ENCODE measurements around the gene RABGGTA.

Gene RABGGTA

DNA sequence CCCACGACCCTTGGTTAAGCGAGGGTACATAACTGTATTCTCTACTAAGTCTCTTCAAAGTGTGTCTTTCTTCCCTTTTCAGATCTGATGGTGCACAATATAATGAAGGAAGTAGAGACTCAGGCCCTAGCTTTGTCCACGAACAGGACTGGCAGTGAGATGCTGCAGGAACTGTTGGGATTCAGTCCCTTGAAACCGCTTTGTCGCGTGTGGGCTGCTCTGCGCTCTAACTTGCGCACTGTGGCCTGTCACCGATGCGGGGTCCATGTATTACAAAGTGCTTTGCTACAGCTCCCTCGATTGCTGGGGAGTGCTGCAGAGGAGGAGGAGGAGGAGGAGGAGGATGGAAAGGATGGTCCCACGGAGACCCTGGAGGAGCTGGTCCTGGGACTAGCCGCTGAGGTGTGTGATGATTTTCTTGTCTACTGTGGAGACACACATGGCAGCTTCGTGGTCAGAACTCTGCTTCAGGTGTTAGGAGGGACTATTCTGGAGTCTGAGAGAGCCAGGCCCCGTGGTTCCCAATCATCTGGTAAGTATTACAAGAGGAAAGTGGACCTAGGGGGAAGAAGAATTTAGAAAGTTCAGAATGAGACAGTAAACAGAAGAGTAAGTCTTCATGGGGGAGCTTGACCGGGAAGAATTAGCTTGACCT, 29.1 kb upstream of the RABGGTA start:
- DNase-seq: no peak

DNA sequence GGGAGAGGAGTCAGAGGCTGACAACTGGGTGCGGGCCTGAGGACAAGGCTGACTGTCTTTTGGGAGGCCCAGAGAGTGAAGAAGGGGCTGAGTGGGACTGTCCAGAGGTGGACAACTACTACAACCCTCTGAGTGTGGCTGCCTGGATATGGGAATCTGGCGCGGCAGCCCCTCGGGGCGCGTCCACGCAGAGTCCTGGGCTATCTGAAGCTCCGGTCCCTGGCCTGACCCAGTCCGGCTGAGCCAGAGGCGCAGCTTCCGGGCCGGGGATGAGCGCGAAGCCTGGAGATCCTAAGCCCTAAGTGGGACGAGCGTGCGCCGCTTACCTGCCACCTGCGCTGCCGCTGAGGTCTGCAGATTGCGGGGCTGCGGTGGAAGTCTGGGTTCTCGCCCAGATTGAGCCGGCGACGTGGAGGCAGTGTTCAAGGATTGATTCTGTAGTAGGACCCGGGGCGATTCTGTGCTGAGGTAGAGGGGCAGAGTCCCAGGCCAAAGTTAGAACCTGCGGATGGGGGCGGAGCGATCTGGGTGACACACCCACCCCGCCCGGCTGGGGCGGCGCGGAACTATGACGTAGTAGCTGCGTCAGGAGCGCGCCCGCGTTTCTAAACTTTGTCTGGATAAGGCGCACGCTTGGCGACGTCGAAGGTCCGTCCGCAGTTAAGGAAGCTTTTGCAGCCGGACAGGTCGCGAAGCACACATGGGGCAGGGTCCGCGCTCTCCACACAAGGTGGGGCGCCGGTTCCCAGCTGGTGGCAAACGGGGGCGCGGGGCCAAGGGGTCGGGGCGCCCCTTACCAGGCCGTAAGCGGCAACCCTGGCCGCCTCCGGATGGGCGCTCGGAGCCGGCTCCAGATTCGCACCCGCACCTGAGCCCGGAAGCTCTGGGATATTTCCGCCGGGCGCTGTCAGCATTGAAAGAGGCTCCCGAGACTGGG, 28.1 kb upstream of the RABGGTA start, which contains the start of the genes DHRS1 and NOP9:
Gene DHRS1 (minus strand): TSS at position 526 of the 937 bp plus-strand sequence. CDS start 674 bp downstream, outside the sequence.
Gene NOP9 (plus strand): TSS at position 596 of the 937 bp plus-strand sequence. CDS start 105 bp downstream, at position 701.
- peak; percentile 92 for DNase-seq

DNA sequence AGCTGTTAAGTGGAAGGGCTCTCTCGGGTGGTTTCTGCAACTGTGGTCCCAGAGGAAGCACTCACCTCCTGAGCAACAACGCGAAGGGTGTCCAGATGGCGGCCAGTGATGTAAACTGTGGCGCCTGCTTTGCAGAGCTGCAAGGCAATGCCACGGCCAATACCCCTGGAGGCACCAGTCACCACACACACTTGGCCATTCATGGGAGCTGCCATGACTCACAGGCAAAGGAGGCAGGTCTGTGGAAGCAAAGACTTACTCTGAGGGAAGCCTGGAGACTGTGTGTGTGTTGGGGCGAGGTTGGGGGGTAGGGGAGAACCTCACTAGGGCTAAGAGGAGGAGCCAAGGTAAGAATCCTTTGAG, 27.5 kb upstream of the RABGGTA start:
- DNase-seq: no peak

DNA sequence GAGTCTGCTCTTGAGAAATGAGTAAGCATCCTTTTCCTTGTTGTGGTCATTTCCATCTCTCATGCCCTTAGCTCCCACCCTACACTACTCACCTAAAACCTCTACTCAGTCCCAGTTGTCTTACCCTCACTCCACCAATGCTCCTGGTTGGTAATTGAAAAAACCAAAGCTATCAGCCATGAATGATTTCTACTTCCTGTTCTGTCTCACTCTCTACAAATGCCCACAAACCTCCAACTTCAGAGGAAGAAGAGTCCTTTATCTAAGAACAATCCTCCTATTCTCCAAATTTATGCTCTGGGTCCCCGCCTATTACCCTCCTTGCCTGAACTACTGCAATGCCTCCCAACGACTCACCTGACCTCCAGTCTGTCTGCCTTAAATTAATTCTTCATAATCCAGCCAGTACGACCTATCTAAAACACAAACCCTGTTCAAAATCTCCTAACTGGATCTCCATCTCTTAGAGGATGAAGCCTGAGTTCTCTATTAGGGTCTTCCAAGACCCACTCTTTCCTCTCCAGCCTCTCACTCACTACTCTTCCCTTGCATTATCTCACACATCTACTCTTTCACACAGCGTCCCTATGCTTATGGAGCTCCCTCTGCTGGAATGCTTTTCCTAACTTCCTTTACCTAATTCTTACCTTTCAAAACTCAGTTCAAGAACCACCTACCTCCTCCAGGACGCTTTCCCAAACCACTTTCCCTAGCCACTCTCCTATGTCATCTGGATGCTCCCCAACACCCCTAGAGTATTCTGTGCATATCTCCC, 26.0 kb upstream of the RABGGTA start:
- DNase-seq: no peak

DNA sequence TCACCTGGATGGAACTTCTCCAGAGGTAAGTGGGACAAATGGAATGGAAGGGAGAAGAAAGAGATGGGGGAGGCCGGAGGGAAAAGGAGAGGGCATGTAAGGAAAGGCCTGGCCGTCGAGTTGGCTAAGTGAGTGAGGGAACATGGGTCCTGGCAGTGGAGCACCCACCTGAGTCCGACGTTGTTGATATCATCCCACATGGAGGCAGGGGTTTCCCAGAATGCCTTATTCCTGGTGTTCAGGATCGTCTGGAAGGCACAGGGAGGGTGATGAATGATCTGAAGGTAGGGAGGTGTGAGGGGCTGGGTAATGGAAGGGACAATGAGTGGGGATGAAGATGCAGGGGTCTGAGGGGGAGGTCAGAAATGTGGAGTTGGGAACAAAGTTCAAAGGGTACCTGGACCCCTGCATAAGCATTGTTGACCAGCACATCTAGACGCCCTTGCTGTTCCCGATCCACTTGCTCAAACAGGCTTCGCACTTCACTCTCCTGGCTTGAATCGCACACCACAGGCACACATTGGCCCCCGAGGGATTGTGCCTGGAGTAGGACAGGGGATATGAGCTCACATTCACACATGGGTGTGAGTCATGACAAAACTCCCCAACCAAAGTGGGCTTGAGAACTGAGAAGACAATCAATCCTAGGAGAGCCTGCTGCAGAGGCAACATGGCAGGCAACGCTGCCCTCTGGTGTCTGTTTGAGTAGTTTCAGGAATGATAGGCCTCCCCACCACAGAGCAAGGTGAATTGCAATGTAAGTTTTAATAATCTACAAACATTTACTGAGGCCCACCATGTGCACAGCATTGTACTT, 25.2 kb upstream of the RABGGTA start:
- peak; percentile 60 for DNase-seq

DNA sequence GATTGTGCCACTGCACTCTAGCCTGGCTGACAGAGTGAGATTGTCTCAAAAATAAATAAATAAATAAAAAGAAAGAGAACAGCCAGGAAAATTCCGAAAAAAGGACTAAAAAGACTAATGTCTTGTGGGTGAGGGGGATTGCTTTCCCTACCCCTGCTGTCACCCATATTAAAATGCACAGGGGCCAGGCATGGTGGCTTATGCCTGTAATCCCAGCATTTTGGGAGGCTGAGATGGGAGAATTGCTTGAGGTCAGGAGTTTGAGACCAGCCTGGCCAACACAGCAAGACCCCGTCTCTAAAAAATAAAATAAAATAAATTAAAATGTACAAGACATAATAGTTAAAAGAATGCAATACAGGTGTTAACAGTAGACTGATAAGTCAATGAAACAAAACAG, 22.1 kb upstream of the RABGGTA start:
- DNase-seq: no peak

DNA sequence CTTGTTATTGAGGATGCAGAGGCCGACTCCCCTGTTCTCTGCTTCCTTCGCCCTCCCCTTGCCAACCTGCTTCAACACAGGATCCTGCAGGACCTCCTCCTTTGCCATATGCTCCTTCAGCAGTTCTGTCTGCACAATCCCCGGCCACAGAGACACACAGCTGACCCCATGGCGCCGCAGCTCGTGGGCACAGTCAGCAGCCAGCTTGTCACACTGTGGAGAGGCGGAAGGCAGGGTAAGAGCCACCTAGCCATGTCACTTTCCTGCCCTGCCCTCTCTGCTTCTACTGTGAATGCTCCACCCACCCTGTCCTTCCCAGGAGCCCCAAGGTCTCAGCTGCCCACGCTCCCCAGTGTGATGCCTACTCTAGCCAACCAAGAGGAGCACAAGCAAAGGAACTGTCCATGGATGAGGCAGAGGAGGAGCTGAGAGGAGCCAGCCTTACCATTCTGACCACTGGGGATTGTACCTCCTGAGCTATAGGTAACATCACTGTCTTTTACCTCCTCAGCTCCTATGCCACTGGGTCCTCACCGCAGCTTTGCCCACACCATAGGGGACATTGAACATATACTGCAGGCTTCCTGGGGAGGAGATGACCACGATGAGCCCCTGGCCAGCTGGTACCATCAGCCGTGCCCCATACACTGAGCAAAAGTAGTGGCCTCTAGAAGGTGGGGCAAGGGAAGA, 20.9 kb upstream of the RABGGTA start:
- DNase-seq: no peak

DNA sequence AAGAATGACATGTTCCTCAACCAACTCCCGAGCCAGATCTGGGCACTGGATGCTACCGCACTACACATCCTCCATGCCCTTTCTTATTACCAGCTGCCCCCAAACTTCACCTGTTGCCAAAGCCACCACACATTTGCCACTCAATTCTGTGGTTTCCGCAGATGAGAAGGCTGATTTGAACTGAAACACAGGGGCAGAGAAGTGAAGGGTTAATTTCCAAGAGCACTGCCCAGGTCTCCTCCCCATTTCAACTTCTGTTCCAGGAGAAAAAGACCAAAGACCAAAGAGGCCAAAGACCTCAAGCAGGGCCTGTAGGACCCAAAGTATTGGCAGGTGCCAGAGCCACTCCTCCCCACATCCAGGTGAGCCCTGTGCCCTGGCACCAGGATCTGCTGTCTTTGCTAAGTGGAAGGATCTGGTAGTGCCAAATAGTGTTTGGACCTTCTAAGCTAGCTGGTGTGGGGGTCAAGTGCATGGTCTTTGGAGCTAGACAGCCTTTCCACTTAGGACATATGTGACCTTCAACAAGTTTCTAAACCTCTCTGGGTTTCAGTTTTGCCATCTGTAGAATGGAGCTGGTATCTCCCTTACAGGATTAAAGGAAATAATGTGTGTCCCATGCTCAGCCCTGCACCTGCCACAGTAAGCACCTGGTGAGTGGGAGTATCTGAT, 20.2 kb upstream of the RABGGTA start:
- DNase-seq: no peak

DNA sequence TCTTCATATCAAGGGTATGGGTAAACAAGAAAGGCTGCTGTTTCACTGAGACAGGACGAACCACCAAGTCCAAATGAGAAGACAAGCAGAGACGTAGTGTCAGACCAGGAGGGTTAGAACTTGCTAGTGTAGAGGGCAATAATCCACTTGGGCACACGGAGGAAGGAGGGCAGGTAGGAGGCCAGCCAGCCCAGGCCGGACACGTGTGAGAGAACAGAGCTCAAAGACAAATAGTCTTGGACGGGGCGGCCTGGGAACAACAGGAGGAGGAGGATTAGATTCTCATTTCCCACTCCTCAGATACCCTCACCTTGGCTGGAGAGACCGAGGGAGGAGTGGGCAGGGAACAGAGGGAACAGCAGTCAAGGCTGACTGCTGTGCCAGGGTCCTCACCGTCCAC, 19.3 kb upstream of the RABGGTA start:
- DNase-seq: no peak

DNA sequence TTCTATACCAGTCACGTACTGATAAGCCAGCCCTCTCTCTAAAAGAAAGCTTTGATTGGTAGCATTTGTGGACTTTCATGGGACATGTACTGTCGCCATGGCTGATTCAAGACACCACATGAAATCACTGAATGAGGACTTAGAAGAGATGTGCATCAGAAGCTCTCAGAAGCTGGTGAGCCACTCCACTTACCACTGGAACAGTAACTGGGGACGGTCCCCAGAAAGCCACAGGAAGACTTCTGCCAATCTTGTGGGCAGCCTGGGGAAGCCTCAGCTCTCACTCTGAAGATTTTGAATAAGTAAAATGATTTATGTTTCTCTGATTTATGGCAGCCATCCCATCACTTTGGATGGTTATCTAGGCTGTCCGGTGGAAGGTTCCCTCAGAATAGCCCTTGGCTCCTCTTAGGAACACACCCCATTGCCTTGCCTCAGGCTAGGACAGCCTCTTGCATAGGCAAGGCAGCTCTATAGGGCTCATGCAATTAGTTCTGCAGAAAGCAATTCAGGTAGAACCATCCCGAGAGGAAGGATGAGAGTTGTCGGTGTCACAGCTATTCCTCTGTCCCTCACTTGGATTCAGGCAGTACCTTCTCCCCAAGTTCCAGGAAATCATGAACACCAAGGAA, 18.4 kb upstream of the RABGGTA start:
- no peak for DNase-seq

DNA sequence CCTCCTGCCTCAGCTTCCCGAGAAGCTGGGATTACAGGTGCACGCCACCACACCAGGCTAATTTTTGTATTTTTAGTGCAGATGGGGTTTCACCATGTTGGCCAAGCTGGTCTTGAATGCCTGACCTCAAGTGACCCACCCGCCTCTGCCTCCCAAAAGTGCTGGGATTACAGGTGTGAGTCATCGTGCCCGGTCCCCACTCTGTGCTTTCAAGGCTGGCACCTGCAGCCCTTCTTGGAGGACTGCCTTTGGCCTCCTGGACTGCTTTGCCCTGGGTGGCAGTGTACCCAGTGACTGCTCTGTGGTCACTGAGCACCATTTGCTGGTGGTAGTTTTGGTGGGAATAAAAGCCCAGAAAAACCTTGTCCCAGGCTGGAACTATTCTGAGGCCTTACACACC, 15.6 kb upstream of the RABGGTA start:
- DNase-seq: no peak

DNA sequence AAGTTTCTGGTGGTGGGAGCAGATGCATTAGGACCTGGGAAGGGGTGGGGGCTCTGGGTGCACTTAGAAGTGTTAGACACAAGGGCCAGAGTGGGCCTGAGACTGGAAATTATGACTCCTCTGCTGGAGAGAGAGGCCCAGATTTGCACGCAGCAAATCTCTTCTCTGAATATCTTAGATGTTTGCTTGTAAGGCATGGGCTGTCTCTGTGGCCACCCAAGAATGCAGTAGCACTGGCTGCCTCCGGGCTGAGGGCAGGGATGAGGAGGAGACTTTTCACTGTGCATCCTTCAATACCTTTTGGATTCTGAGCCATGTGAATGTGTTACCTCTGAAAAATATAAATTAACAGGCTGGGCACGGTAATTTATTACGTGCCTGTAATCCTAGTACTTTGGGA, 14.0 kb upstream of the RABGGTA start:
- DNase-seq: no peak

DNA sequence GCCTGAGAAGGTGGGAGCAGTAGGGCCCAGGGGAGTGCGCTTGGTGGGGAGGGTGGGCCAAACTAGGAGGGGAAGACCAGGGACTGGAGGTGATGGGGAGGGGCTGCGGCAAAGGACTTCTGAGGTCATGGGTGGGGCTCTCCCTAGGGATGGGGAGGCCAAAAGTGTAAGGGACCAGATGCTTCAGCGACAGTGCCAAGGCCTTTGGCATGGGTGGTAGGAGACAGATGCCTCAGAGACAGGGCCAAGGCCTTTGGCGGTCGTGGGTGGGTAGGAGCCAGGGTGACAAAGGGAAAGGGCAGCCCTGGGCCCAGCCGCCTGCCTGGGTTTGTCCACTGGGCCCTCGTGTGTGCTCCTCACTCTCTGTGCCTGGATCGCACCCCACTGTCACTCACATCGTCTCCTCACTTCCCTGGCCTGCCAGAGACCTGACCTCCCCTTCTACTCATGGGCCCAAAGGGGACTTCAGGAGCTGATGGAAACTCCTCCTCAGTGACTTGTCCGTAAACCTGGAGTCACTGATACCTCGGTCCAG, 13.2 kb upstream of the RABGGTA start:
- DNase-seq: no peak

DNA sequence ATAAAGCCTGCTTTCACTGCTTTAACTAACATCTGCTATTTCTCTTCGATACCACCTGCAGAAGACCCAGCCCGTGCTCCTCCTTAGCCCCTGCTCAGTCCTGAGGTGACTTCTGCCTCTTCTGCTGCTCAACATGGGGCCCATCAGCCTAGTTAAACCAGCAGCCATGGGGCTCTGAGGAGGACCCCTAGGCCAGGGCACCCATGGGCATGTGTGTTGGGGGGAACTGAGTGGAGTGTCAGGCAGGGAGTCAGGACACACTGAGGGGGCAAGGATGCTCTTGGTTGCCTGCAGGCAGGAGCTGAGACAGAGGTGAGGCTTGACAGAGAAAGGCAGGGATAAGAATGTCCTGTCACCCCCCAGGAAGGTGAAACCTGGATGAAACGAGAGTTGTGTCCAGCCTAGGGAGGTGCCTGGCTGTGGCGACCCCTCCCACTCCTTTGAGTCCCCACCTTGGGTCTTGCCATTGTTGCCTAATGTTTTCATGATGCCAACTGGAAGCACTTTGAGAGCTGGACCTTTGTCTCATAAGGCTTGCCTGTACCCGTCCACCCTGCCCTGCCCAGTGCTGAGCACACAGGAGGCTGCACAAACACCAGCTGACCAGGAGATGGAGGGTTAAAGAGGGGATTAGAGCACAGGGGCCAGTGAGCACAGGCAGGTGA, 12.5 kb upstream of the RABGGTA start:
- no peak for DNase-seq

DNA sequence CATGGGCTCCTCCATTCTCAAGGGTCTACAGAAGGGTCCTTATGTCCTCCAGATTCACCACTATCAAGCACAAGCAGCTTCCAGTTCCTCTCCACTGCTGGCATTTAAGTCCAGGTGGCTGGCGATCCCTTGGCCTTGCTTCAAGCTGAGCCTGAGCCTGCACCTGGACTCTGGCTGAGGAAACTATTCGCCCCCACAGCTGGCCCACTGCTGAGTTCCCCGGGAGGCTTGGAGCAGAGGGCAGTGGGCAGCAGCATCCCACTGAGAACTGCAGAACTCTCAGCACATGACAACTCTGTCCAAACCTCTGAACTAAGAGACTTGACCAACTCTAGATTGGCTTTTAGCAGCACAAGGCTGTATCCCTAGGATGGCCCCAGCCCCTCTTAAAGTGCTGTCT, 11.3 kb upstream of the RABGGTA start:
- no peak for DNase-seq

DNA sequence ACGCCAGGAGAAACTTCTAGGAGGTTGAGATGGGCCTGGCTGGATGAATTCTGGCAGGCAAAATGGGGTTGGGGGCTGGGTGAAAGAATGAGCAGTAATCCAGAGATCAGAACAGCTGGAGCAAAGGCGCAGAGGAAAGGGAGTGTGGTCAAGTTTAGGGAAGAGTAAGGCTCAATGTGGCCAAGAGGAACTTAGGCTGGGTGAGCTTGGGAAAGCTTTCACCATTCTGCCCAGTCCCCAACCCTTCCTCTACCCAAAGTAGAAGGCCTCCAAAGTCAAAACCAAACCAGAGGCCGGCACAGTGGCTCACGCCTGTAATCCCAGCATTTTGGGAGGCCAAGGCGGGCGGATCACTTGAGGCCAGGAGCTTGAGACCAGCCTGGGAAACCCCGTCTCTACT, 10.2 kb upstream of the RABGGTA start:
- DNase-seq: no peak

DNA sequence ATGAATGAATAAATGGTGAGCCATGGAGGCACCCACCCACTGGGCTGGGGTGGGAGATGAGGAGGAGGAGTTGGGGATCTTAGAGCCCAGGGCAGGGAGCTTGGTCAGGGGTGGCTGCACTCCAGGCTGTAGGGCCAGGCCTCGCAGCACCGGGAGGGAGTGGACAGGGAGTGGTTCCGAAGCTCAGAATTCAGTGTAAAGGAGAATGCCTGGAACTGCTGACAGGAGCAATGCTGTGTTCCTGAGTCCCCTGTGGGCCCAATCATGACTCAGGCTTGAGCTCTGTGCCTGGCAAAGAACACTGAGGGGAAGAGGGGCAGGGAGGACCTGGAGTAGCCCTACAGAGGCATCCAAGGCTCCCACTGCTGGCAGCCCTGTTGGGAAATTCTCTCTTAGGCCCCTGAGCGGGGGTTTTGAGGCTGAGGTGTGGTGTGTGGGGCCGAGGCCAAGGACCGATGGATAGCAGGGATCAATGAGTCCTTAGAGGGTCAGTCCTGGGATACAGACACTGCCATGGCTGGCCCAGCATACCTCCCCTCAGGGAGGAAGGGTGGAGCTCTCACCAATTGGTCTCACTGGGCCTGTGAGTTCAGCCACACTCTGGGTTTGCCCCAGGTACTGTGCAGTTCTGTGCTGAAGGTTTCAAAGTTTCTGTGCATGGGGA, 9.5 kb upstream of the RABGGTA start:
- no peak for DNase-seq

DNA sequence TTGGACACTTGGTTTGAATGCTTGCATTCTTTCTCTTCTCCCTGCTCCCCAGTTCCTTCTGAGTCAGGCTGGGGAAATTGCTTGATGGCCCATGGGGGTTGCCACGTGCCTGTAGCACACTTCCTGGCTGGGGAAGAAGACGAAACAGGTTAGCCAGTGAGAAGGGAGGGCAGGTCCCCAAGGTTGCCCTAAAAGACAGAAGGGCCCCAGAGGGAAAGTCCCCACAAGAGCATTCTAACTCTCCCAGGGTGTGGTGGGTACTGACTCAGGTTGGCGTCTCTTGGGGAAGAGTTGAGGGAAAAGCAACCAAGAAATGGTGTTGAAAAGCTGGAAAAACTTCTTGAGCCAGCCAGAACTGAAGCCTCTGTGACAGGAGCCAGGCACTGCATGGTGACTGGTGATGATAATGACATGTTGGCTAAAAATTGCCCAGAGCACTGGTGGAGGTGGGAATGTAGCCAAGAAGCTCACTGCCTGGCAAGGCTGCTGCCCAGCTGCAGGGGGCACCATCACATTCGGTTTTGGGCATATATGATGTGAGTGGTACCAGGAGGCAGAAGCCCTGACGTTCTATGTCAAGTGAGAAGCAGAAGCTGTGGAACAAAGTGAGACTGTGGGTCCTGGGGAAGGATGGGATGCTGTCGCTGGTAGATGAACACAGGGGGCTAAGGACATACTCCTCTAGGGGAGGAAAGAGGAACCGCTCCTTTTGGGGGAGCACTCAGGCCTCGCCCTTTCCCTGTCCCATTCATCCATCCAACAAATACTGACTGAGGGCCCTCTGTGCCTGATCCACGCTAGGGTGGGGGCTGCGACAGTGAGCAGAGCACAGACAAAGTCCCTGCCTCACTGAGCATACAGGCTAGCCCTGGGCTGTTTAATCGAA, 8.1 kb upstream of the RABGGTA start:
- DNase-seq: peak; percentile 29
